Stimulated activated memory B cell treated with anti-CD40 and anti-IgM and Interleukin-4, amounts not matched to agents 10 μg/mL and 1 μg/mL and 100 μg/mL, for 72 hours (primary cell): ENCODE measurements around the gene ARPP21.

Experiments
- ATAC-seq: fragments of 150-1000 bp; cut with Tn5 transposase; 2 replicates; pipeline ENCODE4 v1.10.0; 2021
- H3K27ac Mint-ChIP-seq: one replicate; pipeline ENCODE4 v1.8.0; 2022; ENCODE audit warnings: mild to moderate bottlenecking, mixed read lengths
- H3K27me3 Mint-ChIP-seq: one replicate; pipeline ENCODE4 v1.8.0; 2022; ENCODE audit warnings: mixed read lengths
- H3K36me3 Mint-ChIP-seq: one replicate; pipeline ENCODE4 v1.8.0; 2022; ENCODE audit warnings: mixed read lengths
- H3K4me1 Mint-ChIP-seq: one replicate; pipeline ENCODE4 v1.8.0; 2022; ENCODE audit warnings: mixed read lengths
- H3K4me3 Mint-ChIP-seq: one replicate; pipeline ENCODE4 v1.8.0; 2022; ENCODE audit warnings: mild to moderate bottlenecking, moderate library complexity, mixed read lengths
- H3K9me3 Mint-ChIP-seq: one replicate; pipeline ENCODE4 v1.8.0; 2022; ENCODE audit warnings: mixed read lengths

Gene ARPP21

DNA sequence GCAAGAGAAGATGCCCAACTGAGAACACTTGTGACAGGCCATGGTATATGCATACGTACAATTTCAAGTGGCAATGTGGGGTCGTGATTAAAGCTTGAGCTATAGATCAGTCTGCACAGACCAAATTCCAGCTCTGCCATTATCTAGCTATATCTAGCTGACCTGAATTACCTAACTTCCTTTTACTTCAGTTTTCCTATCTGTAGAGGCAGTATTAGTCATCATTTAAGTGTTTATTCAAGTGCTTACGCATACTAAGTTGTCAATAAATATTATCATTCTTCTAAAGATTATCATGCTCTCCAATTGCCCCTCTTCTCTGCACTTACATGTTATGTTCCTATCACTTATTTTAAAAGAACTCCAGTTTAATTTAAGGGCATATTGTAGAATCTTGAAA lies 87.9 kb downstream of the ARPP21 start:
- H3K36me3 Mint-ChIP-seq, result no peaks in the 10 kb centered on the region
- no peak overlapping the region for H3K27ac Mint-ChIP-seq
- H3K9me3 Mint-ChIP-seq, result no peaks in the 10 kb centered on the region
- no peaks in the 10 kb centered on the region for H3K27me3 Mint-ChIP-seq
- no peak overlapping the region for H3K4me3 Mint-ChIP-seq
- no peak for ATAC-seq
- H3K4me1 Mint-ChIP-seq, result no peaks in the 10 kb centered on the region

DNA sequence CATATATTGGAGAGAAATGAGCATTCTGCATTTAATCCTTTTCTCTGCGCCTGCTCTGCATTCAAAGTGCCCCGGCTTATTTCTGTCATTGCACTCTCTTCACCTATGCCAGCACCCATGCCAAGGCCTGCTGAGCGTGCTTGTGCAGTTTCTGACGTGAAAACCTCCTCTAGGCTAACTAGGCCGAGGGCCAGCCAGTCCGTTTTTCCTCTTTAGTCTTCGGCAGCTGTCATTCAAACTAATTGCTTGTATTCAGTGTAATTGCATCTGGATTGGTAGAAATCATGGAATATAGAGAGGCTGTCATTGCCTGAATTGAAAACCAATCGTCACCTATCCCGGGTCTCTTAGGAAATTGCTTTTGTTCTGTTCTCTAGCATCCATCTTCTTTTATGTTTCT lies 94.0 kb downstream of the ARPP21 start:
- no peak overlapping the region for H3K27ac Mint-ChIP-seq
- H3K27me3 Mint-ChIP-seq, result no peaks in the 10 kb centered on the region
- no peaks in the 10 kb centered on the region for H3K9me3 Mint-ChIP-seq
- H3K36me3 Mint-ChIP-seq, result no peaks in the 10 kb centered on the region
- no peaks in the 10 kb centered on the region for H3K4me1 Mint-ChIP-seq
- no peak overlapping the region for H3K4me3 Mint-ChIP-seq
- ATAC-seq, result no peak

DNA sequence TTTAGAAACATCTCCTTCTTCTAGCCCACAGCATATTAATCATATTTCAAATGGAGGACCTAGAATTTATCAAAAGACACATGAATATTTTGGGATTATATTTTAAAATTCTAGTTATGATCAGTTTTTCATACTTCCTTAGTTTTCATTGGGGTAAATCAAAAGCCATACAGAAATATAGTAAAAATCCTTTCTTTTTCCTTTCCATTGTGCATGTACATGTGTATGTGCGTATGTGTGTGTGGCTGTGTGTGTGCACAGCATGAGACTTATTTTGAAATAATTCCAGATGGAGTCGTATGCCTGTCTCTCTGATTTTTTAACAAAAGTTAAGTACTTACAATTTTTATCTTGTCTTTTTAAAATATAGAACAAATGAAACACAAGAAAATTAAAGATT lies 94.5 kb downstream of the ARPP21 start:
- Mint-ChIP-seq H3K36me3 (no peaks in the 10 kb centered on the region), H3K4me3 (no peak overlapping the region), H3K4me1 (no peaks in the 10 kb centered on the region), H3K9me3 (no peaks in the 10 kb centered on the region), H3K27ac (no peak overlapping the region), H3K27me3 (no peaks in the 10 kb centered on the region)
- ATAC-seq, result no peak

DNA sequence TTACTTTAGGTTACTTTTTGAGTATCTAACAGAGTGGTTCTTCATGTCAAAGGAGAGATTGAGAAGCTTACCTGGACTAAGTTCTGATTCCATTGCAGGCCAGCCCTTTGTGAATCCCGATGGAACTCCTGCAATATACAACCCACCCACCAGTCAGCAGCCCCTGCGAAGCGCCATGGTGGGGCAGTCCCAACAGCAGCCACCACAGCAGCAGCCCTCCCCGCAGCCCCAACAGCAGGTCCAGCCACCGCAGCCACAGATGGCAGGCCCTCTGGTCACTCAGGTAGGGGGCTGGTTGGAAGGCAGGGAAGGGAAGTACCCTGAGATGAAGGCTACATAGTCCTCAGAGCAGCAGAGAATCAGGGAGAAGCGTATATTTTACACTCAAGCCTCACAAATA lies 97.8 kb downstream of the ARPP21 start:
- H3K4me1 Mint-ChIP-seq, result no peaks in the 10 kb centered on the region
- H3K27me3 Mint-ChIP-seq, result no peaks in the 10 kb centered on the region
- no peak overlapping the region for H3K27ac Mint-ChIP-seq
- no peaks in the 10 kb centered on the region for H3K36me3 Mint-ChIP-seq
- no peaks in the 10 kb centered on the region for H3K9me3 Mint-ChIP-seq
- peak; percentile 39 for ATAC-seq
- no peak overlapping the region for H3K4me3 Mint-ChIP-seq

DNA sequence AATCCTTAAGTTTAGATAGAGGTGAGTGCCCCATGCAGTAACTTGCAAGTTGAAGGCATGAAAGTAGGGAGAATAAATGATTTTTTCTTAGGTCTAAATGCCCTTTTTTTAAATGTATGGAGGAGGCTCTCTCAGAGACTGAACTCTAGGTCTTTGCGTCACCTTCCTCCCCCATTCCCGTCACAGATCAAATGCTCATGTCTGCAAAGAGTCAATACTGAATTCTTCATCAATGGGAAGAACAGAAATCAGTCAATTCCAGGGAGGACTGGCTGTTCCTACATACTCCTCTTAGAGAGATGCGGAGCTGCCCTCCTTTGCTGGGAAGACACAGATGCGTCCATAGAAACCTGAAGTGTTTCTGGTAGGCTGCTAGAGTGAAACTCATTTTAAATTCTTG lies 98.2 kb downstream of the ARPP21 start:
- no peaks in the 10 kb centered on the region for H3K27me3 Mint-ChIP-seq
- no peaks in the 10 kb centered on the region for H3K9me3 Mint-ChIP-seq
- H3K36me3 Mint-ChIP-seq, result no peaks in the 10 kb centered on the region
- H3K4me3 Mint-ChIP-seq, result no peak overlapping the region
- H3K4me1 Mint-ChIP-seq, result no peaks in the 10 kb centered on the region
- no peak overlapping the region for H3K27ac Mint-ChIP-seq
- no peak for ATAC-seq

DNA sequence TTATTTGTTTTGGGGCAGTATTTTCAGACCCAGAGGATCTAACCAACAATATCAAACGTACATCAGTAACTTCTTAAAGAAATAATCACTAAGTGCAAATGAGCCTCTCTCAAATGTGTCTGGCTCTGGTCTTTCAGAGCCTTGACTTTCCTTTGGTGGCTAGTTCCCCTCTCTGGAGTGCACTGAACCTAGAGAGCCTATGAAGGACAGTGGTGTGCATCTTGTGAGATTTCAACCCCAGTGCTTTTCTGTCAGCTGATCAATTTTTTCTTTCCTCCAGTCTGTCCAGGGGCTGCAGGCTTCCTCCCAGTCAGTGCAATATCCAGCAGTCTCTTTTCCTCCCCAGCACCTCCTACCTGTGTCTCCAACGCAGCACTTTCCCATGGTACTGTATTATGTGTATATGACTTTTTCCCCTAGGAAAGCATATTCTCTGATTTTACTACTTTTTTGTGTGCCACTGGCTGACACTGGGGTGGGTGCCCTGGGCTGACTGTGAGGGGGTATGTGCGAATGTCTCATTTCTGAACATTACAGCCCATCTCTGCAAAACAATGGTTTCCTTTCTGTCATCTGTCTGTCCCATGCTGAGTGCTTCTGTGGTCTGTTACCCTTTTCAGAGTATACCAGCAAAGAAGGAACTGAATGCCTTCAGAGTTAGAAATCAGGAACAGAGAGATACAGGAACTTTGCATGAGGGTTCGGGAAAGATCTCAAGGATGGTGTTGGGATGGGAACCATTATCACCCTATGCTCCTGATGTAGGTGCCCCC lies 98.8 kb downstream of the ARPP21 start:
- H3K9me3 Mint-ChIP-seq, result no peaks in the 10 kb centered on the region
- H3K4me3 Mint-ChIP-seq, result no peak overlapping the region
- peak; percentile 22 for ATAC-seq
- no peaks in the 10 kb centered on the region for H3K4me1 Mint-ChIP-seq
- H3K36me3 Mint-ChIP-seq, result no peaks in the 10 kb centered on the region
- no peak overlapping the region for H3K27ac Mint-ChIP-seq
- no peaks in the 10 kb centered on the region for H3K27me3 Mint-ChIP-seq

DNA sequence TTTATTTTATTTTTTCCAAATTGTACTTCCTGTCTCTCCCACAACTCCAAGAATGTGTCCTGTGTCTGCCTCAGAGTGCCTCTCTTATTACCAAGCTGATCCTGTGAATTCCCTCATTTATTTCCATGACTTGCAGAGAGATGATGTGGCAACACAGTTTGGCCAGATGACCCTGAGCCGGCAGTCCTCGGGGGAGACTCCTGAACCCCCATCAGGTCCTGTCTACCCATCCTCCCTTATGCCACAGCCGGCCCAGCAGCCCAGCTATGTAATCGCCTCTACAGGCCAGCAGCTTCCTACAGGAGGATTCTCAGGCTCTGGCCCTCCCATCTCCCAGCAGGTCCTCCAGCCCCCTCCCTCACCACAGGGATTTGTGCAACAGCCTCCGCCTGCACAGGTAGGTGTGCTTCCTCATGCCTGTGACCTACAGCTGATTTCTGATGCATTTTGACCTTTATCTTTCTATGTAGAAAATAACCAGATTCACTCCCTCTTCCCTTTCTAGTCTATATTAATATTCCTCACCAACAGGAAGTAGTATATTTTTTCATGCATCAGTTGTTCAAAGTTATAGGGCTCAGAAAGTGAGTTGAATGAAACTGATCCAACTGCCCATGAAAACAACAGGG lies 100.0 kb downstream of the ARPP21 start:
- ATAC-seq, result no peak
- Mint-ChIP-seq H3K27ac (no peak overlapping the region), H3K36me3 (no peaks in the 10 kb centered on the region), H3K4me3 (no peak overlapping the region), H3K27me3 (no peaks in the 10 kb centered on the region), H3K4me1 (no peaks in the 10 kb centered on the region), H3K9me3 (no peaks in the 10 kb centered on the region)

DNA sequence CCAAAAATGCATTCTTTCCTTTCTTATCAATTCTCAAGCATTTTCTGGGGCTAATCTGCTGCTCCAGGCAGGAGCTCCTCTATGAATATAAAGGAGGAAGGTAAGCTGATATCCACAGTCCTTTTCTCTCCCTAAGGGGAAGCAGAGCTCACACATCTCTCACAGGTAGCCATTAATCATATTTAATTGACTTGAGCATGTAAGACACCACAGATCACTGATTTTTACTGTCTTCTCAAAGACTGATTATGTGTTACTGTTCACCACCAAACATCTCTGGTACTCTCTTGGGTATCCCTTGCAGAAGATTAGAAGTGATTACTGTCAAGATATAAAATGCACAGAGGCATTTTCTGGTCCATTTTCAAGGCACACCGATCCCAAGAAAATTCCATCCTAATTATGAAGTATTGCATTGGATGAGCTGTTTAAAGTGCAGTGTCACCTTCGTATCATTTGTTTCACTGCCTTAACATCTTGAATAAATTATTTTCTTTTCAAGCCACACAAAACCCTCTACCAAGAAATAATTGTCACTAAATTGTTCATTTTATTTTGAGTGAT lies 100.7 kb downstream of the ARPP21 start:
- no peak for ATAC-seq
- Mint-ChIP-seq H3K27ac (no peak overlapping the region), H3K36me3 (no peaks in the 10 kb centered on the region), H3K4me3 (no peak overlapping the region), H3K9me3 (no peaks in the 10 kb centered on the region), H3K4me1 (no peaks in the 10 kb centered on the region), H3K27me3 (no peaks in the 10 kb centered on the region)

DNA sequence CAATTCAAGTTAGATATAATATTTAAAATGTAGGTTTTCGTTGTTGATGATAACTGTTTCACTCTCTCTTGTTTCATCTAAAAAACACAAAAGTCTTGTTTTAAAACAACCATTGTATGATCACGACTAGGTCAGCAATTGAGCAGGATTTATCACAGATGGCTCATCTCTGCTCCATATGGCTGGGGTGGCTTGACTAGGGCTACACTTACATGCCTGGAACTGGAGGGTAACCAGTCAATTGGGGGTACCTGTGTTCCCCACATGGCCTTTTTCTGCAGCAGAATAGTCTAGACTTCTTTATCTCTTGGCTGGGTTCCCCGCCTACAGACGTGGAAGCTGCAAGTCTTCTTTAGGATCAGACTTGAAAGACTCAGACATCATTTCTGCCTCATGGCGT lies 103.9 kb downstream of the ARPP21 start:
- H3K9me3 Mint-ChIP-seq, result peaks cover 7% of the 10 kb centered on the region
- no peak overlapping the region for H3K27ac Mint-ChIP-seq
- H3K4me3 Mint-ChIP-seq, result no peak overlapping the region
- no peaks in the 10 kb centered on the region for H3K36me3 Mint-ChIP-seq
- H3K4me1 Mint-ChIP-seq, result no peaks in the 10 kb centered on the region
- ATAC-seq, result no peak
- H3K27me3 Mint-ChIP-seq, result no peaks in the 10 kb centered on the region

DNA sequence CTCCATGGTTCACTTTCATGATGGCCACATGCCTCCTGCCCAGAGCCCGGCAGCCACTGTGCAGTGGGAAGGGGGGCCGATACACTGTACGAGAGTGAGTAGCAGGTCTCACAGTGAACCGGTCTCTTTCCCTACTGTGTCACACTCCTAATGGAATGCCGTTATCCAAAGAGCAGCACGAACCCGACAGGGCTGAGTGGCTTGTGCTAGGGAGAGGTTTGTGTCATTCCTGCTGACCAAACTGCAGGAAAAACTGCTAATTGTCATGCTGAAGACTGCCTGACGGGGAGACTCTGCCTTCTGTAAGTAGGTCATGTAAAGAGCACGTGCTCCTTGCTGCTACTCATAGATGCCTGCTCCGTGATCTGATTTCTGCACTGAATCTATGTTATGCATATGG lies 105.1 kb downstream of the ARPP21 start:
- Mint-ChIP-seq H3K27ac (no peak overlapping the region), H3K27me3 (no peaks in the 10 kb centered on the region), H3K36me3 (no peaks in the 10 kb centered on the region), H3K9me3 (peaks cover 8% of the 10 kb centered on the region), H3K4me3 (no peak overlapping the region), H3K4me1 (no peaks in the 10 kb centered on the region)
- ATAC-seq, result no peak

DNA sequence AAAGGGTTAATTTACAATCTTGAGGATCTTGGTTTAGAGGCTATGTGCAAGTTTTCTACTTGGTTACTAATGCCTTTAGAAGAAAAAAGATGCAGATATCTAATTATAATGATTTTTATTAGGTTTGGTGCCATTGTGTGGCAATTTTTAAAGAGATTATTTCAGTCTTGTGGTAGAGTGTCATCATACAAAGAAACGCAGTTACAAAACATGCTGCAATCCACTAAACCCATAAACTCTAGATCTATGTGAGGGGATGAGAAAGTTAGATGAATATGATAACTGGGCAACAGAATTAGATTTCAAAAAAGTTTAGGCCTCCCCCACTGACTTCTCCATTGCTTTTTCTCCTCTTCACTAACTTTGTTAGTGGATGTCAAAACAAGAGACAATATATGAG lies 106.0 kb downstream of the ARPP21 start:
- H3K4me3 Mint-ChIP-seq, result no peak overlapping the region
- H3K27me3 Mint-ChIP-seq, result no peaks in the 10 kb centered on the region
- no peak for ATAC-seq
- no peaks in the 10 kb centered on the region for H3K4me1 Mint-ChIP-seq
- H3K27ac Mint-ChIP-seq, result no peak overlapping the region
- H3K36me3 Mint-ChIP-seq, result no peaks in the 10 kb centered on the region
- peaks cover 8% of the 10 kb centered on the region for H3K9me3 Mint-ChIP-seq

DNA sequence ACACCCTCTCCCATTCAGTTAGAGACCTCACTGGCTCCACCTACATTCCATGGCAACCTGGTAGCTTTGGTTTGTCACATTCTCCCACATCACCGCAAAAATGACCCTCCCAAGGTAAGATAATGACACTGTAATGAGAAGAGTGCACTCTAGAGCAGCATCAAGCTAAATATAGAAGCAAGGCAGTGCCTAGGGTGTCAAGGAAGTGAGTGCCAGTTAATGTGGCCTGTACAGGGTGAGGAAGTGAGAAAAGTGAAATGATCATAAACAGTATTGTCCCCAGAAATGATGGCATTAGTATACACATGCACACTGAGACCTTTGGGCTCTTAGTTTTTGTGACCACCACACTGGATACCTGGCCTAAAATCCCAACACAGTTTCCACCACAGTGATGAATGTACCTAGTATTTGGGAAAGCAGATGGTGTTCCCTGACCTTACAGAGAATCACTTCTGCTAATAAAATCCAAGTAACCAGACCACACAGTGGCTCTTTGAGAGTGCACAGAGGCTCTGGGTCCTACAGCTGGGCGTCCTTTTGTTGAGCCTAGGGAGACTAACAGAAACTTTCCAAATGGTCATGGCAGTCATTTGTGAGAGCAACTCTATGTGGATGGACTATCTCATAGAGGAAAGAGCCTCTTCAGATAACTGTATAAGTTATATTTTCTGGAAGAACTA lies 106.6 kb downstream of the ARPP21 start:
- Mint-ChIP-seq H3K4me3 (no peak overlapping the region), H3K36me3 (no peaks in the 10 kb centered on the region), H3K27ac (no peak overlapping the region), H3K4me1 (no peaks in the 10 kb centered on the region), H3K27me3 (no peaks in the 10 kb centered on the region), H3K9me3 (peaks cover 8% of the 10 kb centered on the region)
- peak; percentile 36 for ATAC-seq

DNA sequence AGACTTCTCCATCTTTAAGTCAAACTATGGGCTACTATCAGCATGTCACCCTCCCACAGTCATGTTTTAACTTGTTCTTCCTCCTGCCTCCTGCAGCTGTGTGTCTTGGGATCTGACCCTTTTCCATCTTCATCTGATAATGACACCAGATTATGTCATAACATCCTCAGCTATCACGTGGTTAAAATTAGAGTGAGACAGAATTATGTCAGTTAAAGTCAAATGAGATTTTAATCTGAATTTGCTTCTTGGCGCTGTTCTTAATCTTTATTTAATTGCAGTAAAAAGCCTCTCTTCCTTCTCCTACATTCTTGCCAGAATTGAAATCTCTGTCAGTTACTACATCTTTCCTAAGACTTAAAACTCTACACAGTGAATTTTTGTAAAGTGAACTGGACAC lies 107.2 kb downstream of the ARPP21 start:
- H3K27ac Mint-ChIP-seq, result no peak overlapping the region
- ATAC-seq, result no peak

DNA sequence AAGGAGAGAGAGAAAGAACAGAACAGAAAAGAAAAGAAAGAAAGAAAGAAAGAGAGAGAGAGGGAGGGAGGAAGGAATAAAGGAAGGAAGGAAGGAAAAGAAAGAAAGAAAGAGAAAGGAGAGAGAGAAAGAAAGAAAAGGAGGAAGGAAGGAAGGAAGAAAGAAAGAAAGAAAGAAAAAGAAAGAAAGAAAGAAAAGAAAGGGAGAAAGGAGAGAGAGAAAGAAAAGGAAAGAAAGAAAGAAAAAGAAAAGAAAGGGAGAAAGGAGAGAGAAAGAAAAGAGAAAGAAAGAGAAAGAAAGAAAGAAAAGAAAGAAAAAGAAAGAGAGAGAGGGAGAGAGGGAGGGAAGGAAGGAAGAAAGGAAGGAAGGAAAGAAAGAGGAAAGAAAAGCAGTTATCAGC lies 108.8 kb downstream of the ARPP21 start:
- Mint-ChIP-seq H3K4me3 (no peak overlapping the region), H3K9me3 (peaks cover 8% of the 10 kb centered on the region), H3K27ac (no peak overlapping the region), H3K4me1 (no peaks in the 10 kb centered on the region), H3K27me3 (no peaks in the 10 kb centered on the region), H3K36me3 (no peaks in the 10 kb centered on the region)
- no peak for ATAC-seq

More for the DNA sequence above, 107.2 kb downstream of the ARPP21 start:
- Mint-ChIP-seq H3K9me3 (peaks cover 8% of the 10 kb centered on the region), H3K27me3 (no peaks in the 10 kb centered on the region), H3K36me3 (no peaks in the 10 kb centered on the region), H3K4me1 (no peaks in the 10 kb centered on the region), H3K4me3 (no peak overlapping the region)

DNA sequence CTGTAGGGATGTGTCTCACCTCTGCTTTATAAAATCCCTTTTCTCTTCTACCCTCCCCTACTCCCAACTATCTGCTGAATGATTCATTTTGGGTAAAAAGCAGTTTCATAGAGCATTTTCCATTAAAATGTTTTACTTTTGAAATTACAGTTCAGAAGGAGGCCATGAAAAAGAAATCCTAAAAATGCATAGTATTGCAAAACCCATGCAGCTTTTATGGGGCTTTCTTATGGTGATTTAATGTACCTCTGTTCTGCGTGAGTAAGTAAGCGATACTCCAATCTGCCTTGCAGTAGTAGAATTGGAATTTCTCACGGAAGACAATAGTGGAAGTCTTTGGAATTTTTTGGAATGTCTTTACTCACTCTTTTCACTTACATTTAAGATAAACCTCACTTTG lies 111.9 kb downstream of the ARPP21 start:
- peaks cover 8% of the 10 kb centered on the region for H3K9me3 Mint-ChIP-seq
- H3K27me3 Mint-ChIP-seq, result no peaks in the 10 kb centered on the region
- ATAC-seq, result no peak
- no peaks in the 10 kb centered on the region for H3K4me1 Mint-ChIP-seq
- H3K4me3 Mint-ChIP-seq, result no peak overlapping the region
- H3K27ac Mint-ChIP-seq, result no peak overlapping the region
- no peaks in the 10 kb centered on the region for H3K36me3 Mint-ChIP-seq
